Measurements from ENCODE around the gene FOXP1.

DNA sequence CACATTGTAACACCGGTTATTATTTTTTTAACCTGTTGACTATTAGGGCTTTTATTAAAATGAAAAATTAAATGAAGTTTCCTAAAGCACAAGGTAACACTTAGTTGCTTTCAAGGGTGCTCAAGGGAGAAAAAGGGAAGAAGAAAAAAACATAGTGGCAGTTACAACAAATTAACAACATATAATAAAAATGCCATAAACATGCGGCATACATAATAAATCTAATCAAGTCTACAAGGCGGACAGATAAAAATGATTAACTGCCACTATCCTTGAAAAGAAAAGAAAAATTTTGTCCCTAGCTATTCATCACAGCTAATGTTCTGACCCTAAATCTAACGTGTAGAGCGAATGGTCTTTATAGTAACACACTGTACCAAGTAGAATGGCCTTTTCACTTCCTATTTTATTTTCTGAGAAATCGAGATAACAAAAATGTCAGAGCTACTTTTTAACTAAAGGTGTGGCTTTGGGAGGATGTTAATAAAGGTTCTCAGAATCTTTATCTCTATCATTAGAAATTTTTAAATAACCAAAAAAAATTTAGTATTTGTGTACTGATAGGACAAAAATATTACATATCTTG, 194.9 kb downstream of the FOXP1 start:
- TF ChIP-seq POLR2A (IDR thresholded peaks at IDR 0.05): no peak
- TF ChIP-seq, protein P1, sequence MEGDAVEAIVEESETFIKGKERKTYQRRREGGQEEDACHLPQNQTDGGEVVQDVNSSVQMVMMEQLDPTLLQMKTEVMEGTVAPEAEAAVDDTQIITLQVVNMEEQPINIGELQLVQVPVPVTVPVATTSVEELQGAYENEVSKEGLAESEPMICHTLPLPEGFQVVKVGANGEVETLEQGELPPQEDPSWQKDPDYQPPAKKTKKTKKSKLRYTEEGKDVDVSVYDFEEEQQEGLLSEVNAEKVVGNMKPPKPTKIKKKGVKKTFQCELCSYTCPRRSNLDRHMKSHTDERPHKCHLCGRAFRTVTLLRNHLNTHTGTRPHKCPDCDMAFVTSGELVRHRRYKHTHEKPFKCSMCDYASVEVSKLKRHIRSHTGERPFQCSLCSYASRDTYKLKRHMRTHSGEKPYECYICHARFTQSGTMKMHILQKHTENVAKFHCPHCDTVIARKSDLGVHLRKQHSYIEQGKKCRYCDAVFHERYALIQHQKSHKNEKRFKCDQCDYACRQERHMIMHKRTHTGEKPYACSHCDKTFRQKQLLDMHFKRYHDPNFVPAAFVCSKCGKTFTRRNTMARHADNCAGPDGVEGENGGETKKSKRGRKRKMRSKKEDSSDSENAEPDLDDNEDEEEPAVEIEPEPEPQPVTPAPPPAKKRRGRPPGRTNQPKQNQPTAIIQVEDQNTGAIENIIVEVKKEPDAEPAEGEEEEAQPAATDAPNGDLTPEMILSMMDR (IDR thresholded peaks at IDR 0.05): no peak

Data from breast epithelium (tissue), 3 donors.